Caki2 (cell line): ENCODE results near the gene ADAMTS9. TPM values are rescaled to one million over a fixed set of nuclear protein-coding genes. Genes with fewer than 3 reads are reported as not detected.

Source experiments
- DNase-seq: peaks from one replicate; pipeline ENCODE4 v3.0.0-alpha.2; 2015; ENCODE audit warnings: low read depth
- in situ Hi-C: cut with HindIII; loops from 2 replicates; pipeline ENCODE4 v1.10.0; 2016; ENCODE audit warnings: low sequenced_read_pairs, low pct_unique_long_range_greater_than_20kb, mixed read lengths
- total RNA-seq: library from RNA; depleted of rRNA; stranded (reverse); fragments of >200 nt; shearing (Covaris generic); gene quantifications from 2 replicates; pipeline ENCODE4 v1.2.3, GENCODE V29; 2014; ENCODE audit warnings: low replicate concordance

The ADAMTS9 gene
- total RNA-seq, 1 experiment from 2014 or later = 9.1 TPM

DNA sequence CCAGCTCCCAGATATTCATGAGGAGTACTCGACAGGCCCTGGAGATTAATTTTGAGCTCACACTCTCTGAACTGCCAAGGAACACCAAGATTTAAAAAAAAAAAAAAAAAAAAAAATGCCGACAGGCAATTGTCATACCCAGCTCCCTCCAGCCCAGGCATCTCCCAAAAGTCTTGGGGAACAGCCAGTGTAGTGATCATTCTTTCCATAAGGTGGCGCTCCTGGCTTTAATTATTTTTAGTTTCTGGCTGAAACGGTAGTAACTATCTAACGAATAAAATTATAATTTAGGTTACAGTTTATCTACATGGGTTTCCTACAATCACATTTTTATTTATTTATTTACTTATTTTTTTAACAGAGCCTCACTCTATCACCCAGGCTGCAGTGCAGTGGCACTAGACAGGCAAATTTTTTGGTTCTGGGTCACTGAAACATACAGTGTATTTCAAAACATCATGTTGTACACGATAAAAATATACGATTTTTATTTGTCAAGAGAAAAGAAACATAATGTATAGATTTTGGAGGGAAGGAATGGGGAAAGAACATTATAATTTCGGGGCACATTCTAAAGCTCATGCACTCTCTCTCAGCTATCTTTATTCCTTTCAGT is 157.3 kb downstream of the ADAMTS9 start:
- peak; percentile 21 for DNase-seq
- in situ Hi-C loops = no loop called here

DNA sequence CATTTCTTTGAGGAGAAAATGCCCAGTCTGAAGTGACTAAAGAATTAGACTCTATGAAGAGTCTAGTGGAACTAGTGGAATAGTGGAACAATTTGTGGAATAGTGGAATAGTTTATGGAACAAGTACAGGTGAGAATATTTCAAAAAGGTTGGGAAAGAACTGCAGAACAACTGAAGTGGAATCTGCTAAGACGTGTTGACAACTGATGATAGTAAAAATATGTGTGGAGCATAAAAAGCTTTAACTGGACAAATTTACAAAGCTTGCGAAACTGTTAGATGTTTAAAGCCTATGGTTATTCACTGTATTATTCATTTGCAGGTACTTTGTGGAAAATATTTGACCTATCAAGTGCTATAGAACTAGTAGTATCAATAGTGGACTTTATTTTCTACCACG is 164.5 kb downstream of the ADAMTS9 start:
- in situ Hi-C loops = no loop called here
- DNase-seq = no peak

DNA sequence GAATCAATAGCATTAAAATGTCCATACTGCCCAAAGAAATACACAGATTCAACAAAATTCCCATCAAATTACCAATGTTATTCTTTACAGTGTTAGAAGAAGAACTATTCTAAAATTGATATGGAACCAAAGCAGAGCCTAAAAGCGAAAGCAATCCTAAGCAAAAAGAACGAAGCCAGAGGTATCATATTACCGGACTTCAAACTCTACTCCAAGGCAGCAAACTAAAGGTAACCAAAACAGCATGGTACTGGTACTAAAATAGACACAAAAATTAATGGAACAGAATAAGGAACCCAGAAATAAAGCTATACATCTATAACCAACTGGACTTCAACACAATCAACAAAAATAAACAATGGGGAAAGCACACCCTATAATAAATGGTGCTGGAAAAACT is 167.5 kb downstream of the ADAMTS9 start:
- no peak for DNase-seq
- in situ Hi-C loops = no loop called here

DNA sequence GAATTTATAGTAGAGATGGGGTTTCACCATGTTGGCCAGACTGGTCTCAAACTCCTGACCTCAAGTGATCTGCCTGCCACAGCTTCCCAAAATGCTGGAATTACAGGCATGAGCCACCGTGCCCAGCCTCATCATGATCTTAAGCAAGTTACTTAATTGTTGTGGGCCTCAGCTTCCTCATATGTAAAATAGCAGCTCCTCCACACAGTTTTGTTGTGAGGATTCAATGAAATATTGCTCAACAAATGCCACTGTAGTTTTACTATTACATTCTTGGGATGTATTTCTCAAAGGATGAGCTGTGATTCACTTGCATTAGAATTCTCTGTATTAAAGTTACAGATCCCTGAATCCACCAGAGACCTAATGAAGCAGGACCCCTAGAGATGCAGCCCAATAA is 168.8 kb downstream of the ADAMTS9 start:
- in situ Hi-C loops = no loop called here
- DNase-seq = no peak

DNA sequence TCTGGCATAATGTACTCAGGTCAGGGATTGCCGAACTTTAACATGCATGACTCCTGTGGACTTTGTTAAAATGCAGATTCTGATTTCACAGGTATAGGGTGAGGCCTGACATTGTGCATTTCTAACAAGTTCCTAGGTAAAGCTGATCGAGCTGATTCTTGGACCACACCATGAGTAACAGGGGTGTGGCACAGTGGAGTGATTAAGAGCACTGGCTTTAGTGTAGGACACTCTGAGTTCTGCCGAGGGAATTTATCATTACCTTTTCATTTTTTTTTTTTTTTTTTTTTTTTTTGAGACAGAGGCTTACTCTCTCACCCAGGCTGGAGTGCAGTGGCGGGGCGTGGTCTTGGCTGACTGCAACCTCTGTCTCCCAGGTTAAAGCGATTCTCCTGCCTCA is 169.3 kb downstream of the ADAMTS9 start:
- in situ Hi-C loops = no loop called here

DNA sequence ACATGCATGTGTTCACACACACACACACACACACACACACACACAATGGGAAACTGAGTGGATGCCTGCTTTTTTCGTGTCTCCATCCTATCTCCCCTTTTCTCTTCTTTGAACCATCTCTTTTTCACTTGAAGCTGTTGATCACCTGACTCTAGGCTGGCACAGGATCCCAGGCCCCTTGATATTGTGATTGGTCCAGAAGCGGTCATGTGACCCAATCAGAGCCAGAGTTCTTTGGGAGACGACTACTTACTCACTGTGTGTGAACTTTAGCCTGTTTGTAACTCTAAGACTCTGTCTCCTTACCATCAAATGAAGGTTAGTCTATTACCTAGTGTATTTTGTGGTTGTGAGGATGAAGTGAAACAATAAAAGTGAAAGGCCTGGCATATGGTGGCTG is 172.9 kb downstream of the ADAMTS9 start:
- in situ Hi-C loops = no loop called here
- DNase-seq = no peak

More for the DNA sequence above, 169.3 kb downstream of the ADAMTS9 start:
- no peak for DNase-seq

DNA sequence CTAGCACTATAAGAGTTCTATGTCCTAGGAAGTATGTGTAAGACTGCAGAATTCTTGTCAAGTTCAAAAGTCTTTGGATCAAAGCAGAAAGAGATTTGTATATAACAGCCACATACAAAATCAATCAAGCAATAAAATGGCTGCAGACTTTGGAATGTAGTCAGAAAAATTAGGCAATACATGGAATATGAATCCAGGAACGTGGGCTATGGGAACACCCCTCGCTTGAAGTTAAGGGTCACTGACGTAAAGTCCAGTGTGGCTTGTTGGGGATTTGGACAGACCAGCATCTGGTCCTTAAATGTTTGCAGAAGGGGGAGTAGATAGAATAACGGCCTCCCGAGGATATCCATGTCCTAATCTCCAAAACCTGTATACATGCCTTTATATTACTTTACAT is 178.6 kb downstream of the ADAMTS9 start:
- in situ Hi-C loops = no loop called here
- DNase-seq = no peak

DNA sequence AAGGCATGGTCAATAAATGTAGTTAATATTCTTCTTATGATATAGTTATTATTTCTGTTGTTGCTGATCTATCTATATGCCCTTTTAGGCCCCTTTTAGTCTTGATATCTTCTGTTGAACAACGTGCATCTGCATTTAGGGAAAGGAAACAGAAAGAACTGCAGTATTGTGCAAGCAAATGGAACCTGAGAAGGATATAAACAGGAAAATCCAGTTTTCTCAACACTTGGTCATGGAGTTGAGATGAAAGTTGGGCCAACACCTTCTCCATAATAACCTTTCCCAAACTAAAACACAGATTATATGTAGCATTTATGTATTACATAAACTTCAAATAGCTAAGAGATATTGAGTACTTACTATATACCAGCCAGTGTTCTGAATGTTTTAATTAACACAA is 179.7 kb downstream of the ADAMTS9 start:
- in situ Hi-C loops = no loop called here
- no peak for DNase-seq

DNA sequence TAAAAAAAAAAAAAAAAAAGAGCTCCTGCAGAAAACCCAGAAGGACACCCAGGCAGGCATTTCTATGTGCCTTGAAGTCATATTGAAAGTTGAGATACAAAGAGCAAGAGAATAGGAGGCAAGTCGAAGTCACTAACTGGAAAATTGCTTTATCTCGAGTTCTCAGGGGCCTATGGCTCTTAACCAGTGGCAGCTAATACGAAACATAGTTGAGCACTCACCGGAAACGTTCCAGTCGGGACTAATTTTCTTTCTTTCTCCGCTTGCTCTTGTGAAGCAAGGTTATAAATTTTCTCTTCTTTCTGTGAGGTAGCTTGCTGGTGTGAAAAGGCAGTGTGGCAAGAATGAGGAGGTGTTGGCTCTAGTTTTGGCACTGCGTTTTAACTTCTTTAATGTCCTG is 181.5 kb downstream of the ADAMTS9 start:
- DNase-seq = no peak

DNA sequence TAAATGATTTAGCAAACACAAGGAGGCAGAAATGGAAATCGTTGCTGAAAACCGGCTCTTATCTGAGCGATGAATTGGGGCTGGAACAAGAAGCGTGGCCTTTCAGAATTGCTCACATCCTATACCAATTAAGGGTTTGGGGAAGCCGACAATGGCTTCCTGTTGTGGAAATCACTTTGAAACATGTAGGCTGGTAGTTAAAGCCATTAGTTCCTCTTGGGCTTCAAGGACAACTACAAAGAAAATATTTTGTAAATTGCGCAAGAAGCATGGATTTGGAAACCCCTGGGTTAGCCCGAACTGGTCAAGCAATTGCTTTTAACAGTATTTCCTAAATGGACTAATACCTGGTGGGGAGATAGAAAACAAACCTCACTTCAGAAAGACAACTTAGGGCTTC is 182.4 kb downstream of the ADAMTS9 start:
- no peak for DNase-seq
- in situ Hi-C loops = no loop called here

More for the DNA sequence above, 181.5 kb downstream of the ADAMTS9 start:
- in situ Hi-C loops = no loop called here

DNA sequence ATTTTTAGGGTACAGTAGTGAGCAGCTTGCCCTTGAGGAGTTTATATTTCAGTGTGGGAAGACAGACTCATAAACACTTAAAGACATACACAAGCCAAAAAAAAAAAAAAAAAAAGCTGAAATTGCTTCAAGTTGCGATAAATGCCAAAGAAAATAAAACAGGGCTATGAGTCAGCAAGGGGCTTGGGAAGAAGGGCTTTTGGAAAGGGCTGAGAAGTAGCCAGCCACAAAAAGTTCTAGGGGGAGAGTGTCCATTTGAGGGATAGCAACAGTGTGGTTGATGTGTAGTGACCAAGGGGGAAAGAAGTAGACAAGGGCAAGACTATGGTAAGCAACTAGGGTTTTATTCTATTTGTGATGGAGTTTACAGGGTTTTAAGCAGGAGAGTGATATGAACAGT is 185.5 kb downstream of the ADAMTS9 start:
- in situ Hi-C loops = no loop called here
- no peak for DNase-seq

DNA sequence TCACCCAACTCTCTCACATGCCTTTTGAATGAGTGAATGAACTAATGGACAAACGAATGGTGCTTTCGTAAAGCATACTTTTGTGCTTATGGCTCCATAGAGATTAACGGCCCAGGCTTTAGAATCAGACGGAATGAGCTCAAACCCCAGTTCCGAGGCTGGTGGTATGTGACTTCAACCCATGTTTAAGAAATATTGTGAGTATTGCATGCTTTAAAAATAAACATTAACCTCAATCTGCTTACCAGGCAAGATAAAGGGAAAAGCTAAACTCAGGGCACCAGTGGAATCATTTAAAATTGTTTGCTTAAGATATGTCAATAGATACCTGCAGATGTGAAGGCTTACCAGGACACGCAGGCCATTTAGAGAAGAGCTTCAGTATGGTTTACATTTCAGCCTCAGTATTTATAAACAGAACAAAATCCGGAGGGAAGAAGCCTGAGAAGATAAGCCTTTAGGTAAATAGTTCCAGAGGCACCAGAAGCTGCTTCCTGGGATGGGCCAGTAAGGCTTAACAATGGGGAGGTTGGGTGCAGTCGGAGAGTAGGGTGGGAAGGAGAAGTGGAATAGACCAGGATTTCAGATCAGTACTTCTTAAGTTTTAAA is 186.4 kb downstream of the ADAMTS9 start:
- no peak for DNase-seq
- in situ Hi-C loops = no loop called here

DNA sequence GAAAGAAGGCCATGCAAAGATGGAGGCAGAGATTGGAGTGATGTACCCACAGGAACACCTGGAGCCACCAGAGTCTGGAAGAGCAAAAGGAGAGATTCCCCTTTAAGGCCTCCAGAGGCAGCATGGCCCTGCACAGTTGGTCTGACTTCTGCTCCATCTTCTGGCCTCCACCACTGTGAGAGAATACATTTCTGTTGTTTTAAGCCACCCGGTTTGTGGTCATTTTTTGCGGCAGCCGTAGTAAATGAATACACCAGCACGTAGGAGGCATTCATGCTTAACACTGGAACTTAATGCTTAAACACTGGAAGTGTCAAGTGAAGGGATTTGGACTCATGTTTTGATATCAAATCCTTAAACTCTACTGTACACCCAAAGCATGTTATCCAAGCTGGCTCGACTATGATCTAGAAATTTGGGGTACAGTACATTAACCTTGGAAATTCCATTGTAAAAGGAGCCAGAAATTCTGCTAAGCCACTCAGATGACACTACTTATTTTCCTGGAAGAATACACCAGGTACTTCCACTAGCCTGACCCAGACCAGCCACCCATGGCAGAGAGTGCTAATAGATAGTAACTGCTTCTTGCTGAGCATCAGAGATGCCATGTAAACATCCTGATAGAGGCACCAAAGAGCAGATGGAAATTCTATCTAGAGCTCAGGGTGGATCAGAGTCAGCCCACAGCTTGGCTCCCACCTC is 190.9 kb downstream of the ADAMTS9 start:
- DNase-seq = peak; percentile 11
- in situ Hi-C loops = no loop called here

DNA sequence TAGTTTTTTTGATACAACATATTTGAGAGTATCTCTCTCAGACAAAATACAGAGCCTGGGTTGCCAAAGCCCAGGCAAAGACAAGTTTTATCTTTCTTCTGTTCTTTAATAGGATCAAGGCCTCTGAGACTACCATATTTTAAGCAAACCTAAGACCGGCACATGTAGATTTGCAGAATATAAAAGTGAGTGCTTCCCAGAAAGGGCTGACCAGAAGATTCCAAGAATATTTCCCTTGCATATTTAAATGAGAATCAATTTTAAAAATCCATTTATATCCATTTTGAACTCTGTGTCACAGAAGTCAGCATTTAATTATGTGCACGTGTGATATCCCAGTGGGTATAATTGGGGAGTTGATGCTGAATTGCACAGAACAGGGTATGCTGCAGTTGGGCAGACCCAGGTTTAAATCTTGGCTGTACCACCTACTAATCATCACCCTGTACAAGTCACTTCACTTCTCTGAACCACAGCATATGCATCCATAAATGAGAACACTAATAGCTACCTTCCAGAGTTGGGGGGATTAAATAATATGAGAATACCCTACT is 191.9 kb downstream of the ADAMTS9 start:
- no peak for DNase-seq
- in situ Hi-C loops = no loop called here

DNA sequence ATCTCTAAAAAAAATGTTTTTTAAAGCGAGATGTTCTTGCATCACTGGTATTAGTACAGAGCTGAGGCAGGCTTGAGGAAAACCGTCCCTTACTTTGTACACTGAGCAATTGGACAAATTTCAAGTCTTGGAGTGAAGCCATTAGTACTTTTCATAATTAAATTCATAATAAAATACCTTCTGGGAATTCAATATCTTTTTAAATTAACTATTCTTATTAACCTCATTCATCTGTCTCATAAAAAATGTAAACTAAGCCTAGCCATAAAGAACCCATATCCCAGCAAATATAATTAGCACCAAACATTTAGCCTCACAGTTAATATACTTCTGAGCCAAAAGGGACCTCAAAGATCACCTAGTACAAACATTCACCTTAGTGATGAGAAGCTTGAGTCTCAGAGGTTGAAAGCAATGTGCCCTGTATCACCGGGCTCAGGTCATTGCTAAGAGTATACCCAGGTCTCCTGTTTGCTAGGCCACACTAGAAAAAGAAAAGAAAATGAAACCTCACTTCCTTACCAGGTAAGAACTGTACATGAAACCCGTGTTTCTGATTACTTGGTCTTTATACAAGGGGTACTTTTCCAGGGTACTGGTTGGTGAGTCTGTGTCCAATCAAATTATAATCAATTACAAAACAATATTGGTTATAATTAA is 192.5 kb downstream of the ADAMTS9 start:
- no peak for DNase-seq
- in situ Hi-C loops = no loop called here

DNA sequence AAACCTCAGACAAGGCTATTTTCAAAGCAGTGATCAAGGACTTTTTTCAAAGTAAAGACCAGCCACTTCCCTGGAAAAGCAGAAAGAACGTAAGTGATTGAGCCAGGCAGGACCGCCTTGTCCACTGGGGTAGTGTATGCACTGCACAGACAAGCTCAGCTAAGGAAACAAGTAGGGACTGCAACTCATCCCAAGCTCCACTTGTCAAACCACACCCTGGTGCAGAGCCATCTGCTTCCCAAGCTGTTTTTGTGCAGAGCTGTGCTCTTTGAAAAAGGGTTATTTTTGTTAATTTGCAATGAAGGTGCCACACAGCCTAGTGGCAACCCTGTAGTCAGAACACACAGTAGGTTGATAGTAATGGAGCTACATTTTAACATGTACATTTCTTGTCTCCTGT is 193.3 kb downstream of the ADAMTS9 start:
- in situ Hi-C loops = no loop called here

DNA sequence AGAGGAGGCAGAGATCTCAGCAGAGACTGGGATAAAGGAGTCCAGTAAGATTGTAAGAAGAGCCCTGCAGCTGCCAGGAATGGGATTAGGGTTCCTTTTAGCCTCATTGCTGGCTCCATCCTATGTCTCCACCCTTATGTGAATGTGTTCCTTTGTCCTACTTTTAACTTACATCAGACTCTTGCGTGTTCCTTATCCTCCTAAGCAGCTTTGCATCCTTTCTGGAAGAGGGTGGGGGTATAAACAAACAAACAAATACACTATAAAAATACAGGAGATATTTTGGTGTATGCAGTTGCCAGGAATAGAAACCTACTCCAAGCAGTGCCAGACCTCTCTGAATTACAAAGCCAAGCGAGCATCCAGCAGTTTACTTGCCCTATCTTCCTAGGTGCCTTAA is 194.7 kb downstream of the ADAMTS9 start:
- DNase-seq = no peak
- in situ Hi-C loops = no loop called here

More for the DNA sequence above, 193.3 kb downstream of the ADAMTS9 start:
- DNase-seq = no peak

DNA sequence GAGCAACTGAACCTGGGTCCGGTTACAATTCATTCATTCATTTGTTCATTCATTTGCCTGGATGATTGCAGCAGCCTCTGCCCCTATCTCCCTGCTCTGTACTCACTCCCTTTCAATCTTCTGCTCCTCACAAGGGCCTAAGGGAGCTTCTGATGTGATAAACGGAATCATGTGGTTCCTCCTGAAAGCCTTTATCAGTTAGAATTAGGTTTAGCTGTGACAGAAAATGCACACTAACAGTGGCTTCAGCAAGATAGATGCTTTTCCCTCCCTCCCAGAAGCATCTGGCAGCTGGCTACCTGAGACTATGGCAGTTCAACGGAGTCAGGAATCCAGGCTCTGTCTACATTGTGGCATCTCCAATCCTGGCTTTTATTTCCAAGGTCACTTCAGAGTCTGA is 196.0 kb downstream of the ADAMTS9 start:
- no peak for DNase-seq
- in situ Hi-C loops = no loop called here

DNA sequence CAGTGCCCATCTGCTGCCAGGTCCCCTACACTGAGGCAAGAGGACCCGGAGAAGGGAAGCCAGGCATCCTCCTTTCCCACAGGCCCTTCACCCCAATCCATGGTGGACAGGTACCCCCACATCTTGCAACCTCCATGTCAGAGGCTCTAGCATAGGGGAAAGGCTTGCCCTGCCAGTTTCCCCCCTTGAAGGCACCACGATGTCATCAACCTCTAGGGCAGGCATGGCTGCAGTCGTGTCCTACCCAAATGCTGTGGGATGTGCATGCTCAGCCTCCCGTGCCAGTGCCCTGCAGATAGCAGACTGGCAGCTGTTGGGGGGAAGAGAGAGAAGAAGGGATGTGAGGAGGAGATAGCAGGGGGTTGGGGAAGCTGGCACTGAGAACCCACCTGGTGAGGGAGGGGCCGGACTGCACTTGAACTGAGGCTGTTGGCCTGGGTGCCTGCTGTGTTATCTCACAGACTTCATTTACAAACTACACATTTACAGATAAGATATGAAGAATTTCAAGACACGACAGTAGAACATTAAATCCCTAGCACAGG is 197.5 kb downstream of the ADAMTS9 start:
- no peak for DNase-seq
- in situ Hi-C loops = no loop called here
